ENCODE results near the gene QSER1. TPM values are rescaled to one million over a fixed set of nuclear protein-coding genes. Genes with fewer than 3 reads are reported as not detected.

QSER1 gene
- total and polyA plus RNA-seq, 10 of the 15 experiments (the other 5 are each of a cell fraction or from before 2014, with no cell fraction given) = 2.1 to 15.0 (median 9.4) TPM

GRCh38 chr11:32953700-32954099, 61.1 kb downstream of the QSER1 start:
- no peak for ATAC-seq
- FAIRE-seq = no peak
- CTCF ChIA-PET = interaction anchor here (1.2 kb wide), 1 partner anchor 145 kb away, joined by 3 read pairs; no protein-coding TSS in a partner anchor

More at GRCh38 chr11:32953700-32954099, 61.1 kb downstream of the QSER1 start:
- Histone ChIP-seq H2AFZ (ENCODE audit: control insufficient read depth, low read depth, low read length) (no peak overlapping the region), H3K27ac (ENCODE audit: control insufficient read depth, insufficient read depth) (no peak overlapping the region), H3K36me3 (ENCODE audit: control insufficient read depth in 2 of 2, insufficient read depth in 2 of 2, low read length in 1 of 2) (peaks cover 0 to 4% of the 10 kb centered on the region in 2 experiments; a peak in 3 of 4 replicates), H3K4me3 (no peak overlapping the region), H3K9ac (ENCODE audit: control insufficient read depth, insufficient read depth, low read length) (no peak overlapping the region), H3K79me2 (ENCODE audit: control insufficient read depth, insufficient read depth, low read length) (no peaks in the 10 kb centered on the region), H4K20me1 (ENCODE audit: control insufficient read depth, insufficient read depth) (no peaks in the 10 kb centered on the region), H3K4me2 (ENCODE audit: control insufficient read depth, insufficient read depth) (no peak overlapping the region), H3K4me1 (ENCODE audit: control insufficient read depth, insufficient read depth, low read length) (no peaks in the 10 kb centered on the region), H3K27me3 (replicated peaks in 1 of 2; ENCODE audit: control insufficient read depth in 2 of 2, insufficient read depth in 2 of 2, low read length in 1 of 2) (no peaks in the 10 kb centered on the region), H3K9me3 (replicated peaks; ENCODE audit: control insufficient read depth, insufficient read depth, low read length) (no peaks in the 10 kb centered on the region)
- no TSS peak for BruUV-seq (replicated peaks)
- intact Hi-C loops (cut with micrococcal nuclease; ENCODE audit: unreplicated experiment) (no loop called here), in situ Hi-C loops (cut with MboI) (loop anchor here (10.0 kb wide), 1 partner anchor 371 kb away; no protein-coding TSS in a partner anchor)
- TF ChIP-seq ASH2L (IDR thresholded peaks at IDR 0.05; ENCODE audit: borderline replicate concordance, low read depth) = no peak
- TF ChIP-seq, protein P1, sequence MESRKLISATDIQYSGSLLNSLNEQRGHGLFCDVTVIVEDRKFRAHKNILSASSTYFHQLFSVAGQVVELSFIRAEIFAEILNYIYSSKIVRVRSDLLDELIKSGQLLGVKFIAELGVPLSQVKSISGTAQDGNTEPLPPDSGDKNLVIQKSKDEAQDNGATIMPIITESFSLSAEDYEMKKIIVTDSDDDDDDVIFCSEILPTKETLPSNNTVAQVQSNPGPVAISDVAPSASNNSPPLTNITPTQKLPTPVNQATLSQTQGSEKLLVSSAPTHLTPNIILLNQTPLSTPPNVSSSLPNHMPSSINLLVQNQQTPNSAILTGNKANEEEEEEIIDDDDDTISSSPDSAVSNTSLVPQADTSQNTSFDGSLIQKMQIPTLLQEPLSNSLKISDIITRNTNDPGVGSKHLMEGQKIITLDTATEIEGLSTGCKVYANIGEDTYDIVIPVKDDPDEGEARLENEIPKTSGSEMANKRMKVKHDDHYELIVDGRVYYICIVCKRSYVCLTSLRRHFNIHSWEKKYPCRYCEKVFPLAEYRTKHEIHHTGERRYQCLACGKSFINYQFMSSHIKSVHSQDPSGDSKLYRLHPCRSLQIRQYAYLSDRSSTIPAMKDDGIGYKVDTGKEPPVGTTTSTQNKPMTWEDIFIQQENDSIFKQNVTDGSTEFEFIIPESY (IDR thresholded peaks at IDR 0.05) = no peak
- no peak for TF ChIP-seq NBN (IDR thresholded peaks at IDR 0.05)
- TF ChIP-seq ATF7 (IDR thresholded peaks at IDR 0.05; ENCODE audit: low read depth) = no peak
- no peak for TF ChIP-seq RBBP5 (conservative IDR thresholded peaks at IDR 0.05)
- TF ChIP-seq NR2C1 (IDR thresholded peaks at IDR 0.05) = no peak
- no peak for TF ChIP-seq MTA3 (IDR thresholded peaks at IDR 0.05; ENCODE audit: borderline replicate concordance, low read length)
- TF ChIP-seq BACH1 (IDR thresholded peaks at IDR 0.05; ENCODE audit: borderline replicate concordance) = no peak
- TF ChIP-seq SRF (IDR thresholded peaks at IDR 0.05; ENCODE audit: low read depth in 2 of 2, low read length in 2 of 2) = no peak
- TF ChIP-seq TCF3 (IDR thresholded peaks at IDR 0.05; ENCODE audit: borderline replicate concordance, insufficient read depth, low read depth, low read length) = no peak
- ChIA-PET SMC1A (ENCODE audit: uncharacterized antibody, unreplicated experiment) (interaction anchor here (10.3 kb wide), 1 partner anchor 111 kb away, joined by 141 read pairs; no protein-coding TSS in a partner anchor), POLR2A (no interaction called here), RAD21 (ENCODE audit: unreplicated experiment) (no interaction called here)
- DNase-seq (ENCODE audit: low read depth, low spot score) = no peak

Measured in GM12878 (cell line).